Liver (tissue), 9 donors: ENCODE results near the gene RASSF1. TPM values are rescaled to one million over a fixed set of nuclear protein-coding genes. Genes with fewer than 3 reads are reported as not detected.

Source experiments
- DNase-seq: peaks from one replicate; pipeline ENCODE4 v3.0.0-alpha.2; 2017; ENCODE audit warnings: low spot score
- H3K27ac ChIP-seq, 2 donors: one replicate each; pipeline ENCODE4 v1.7.0; 2013; ENCODE audit warnings: inconsistent platforms in 2 of 2, low read length in 2 of 2, control low read depth in 1 of 2, low read depth in 1 of 2, mild to moderate bottlenecking in 1 of 2
- H3K27me3 ChIP-seq, 4 donors: one replicate each; pipeline versions ENCODE4 v1.6.1 to v1.7.0; 2013; ENCODE audit warnings: low read length in 3 of 4, inconsistent platforms in 1 of 4, mild to moderate bottlenecking in 1 of 4, moderate library complexity in 1 of 4; ENCODE audit not compliant: control insufficient read depth in 4 of 4, insufficient read depth in 4 of 4
- H3K36me3 ChIP-seq, 4 donors: one replicate each; pipeline versions ENCODE4 v1.6.1 to v1.7.0; 2013; ENCODE audit warnings: low read length in 3 of 4, mild to moderate bottlenecking in 3 of 4, low read depth in 1 of 4, moderate library complexity in 1 of 4; ENCODE audit not compliant: control insufficient read depth in 4 of 4, insufficient read depth in 3 of 4
- H3K4me1 ChIP-seq, 4 donors: one replicate each; pipeline versions ENCODE4 v1.6.1 to v1.7.0; 2013; ENCODE audit warnings: low read length in 3 of 4, mild to moderate bottlenecking in 3 of 4, moderate library complexity in 1 of 4; ENCODE audit not compliant: control insufficient read depth in 4 of 4, insufficient read depth in 4 of 4
- H3K4me3 ChIP-seq, 3 donors: one replicate each; pipeline versions ENCODE4 v1.6.1 to v1.7.0; 2013; ENCODE audit warnings: low read length in 3 of 3, control low read depth in 1 of 3, low read depth in 1 of 3, mild to moderate bottlenecking in 1 of 3
- H3K9ac ChIP-seq, 2 donors: one replicate each; pipeline ENCODE4 v1.7.0; 2013; ENCODE audit warnings: low read length in 2 of 2, mild to moderate bottlenecking in 2 of 2, moderate library complexity in 2 of 2, control low read depth in 1 of 2, low read depth in 1 of 2
- H3K9me3 ChIP-seq, 4 donors: one replicate each; pipeline versions ENCODE4 v1.6.1 to v1.7.0; 2013; ENCODE audit warnings: low read length in 3 of 4; ENCODE audit not compliant: control insufficient read depth in 4 of 4
- EGR1 ChIP-seq, 2 donors: IDR thresholded peaks; 2 replicates each; pipeline ENCODE4 v1.6.1; 2016 to 2018; ENCODE audit warnings: antibody characterized with exemption in 2 of 2, low read depth in 2 of 2
- FOXA2 ChIP-seq: IDR thresholded peaks from 2 replicates; pipeline ENCODE4 v1.6.1; 2016; ENCODE audit warnings: antibody characterized with exemption
- GABPA ChIP-seq, 2 donors: IDR thresholded peaks in 1 of 2; conservative IDR thresholded peaks in 1 of 2; 2 replicates each; pipeline ENCODE4 v1.6.1; 2016; ENCODE audit warnings: antibody characterized with exemption in 2 of 2, mild to moderate bottlenecking in 1 of 2, moderate library complexity in 1 of 2
- HNF4A ChIP-seq, 2 donors: conservative IDR thresholded peaks; 2 replicates each; pipeline ENCODE4 v1.6.1; 2016; ENCODE audit warnings: antibody characterized with exemption in 2 of 2, mild to moderate bottlenecking in 2 of 2
- HNF4G ChIP-seq: IDR thresholded peaks from 2 replicates; pipeline ENCODE4 v1.6.1; 2016; ENCODE audit warnings: antibody characterized with exemption
- NR2F2 ChIP-seq: IDR thresholded peaks from 2 replicates; pipeline ENCODE4 v1.6.1; 2016; ENCODE audit warnings: antibody characterized with exemption
- REST ChIP-seq: IDR thresholded peaks from 2 replicates; pipeline ENCODE4 v1.6.1; 2016; ENCODE audit warnings: antibody characterized with exemption, mild to moderate bottlenecking
- RXRA ChIP-seq, 2 donors: IDR thresholded peaks; 2 replicates each; pipeline ENCODE4 v1.6.1; 2017 to 2018; ENCODE audit warnings: antibody characterized with exemption in 2 of 2, mild to moderate bottlenecking in 1 of 2
- TAF1 ChIP-seq: conservative IDR thresholded peaks from 2 replicates; pipeline ENCODE4 v1.6.1; 2016; ENCODE audit warnings: antibody characterized with exemption, mild to moderate bottlenecking
- YY1 ChIP-seq: IDR thresholded peaks from 2 replicates; pipeline ENCODE4 v1.6.1; 2016; ENCODE audit warnings: antibody characterized with exemption, mild to moderate bottlenecking
- ZBTB33 ChIP-seq: IDR thresholded peaks from 2 replicates; pipeline ENCODE4 v1.6.1; 2016; ENCODE audit warnings: antibody characterized with exemption
- WGBS: extraction: QIAGEN DNeasy Blood & Tissue Kit; methylation state at CpG from one replicate; pipeline ENCODE4 v1.1.7; 2013; 5-methylcytosine and 5-hydroxymethylcytosine counted together
- polyA plus RNA-seq, 2 donors: library from polyadenylated mRNA; stranded (reverse) in 1 of 2; unstranded in 1 of 2; fragments of 200-250 nt in 1 of 2; fragments of >200 nt in 1 of 2; fragmentation: Nextera tagmentation in 1 of 2; extraction: Ambion mirVana in 1 of 2; gene quantifications; one replicate each; pipeline versions ENCODE4 v1.2.1 to v1.2.3, GENCODE V29; 2013 to 2015
- total RNA-seq, 2 donors: library from RNA; depleted of rRNA; stranded (reverse); fragments of >200 nt; gene quantifications; one replicate each; pipeline ENCODE4 v1.2.3, GENCODE V29; 2014
- TF ChIP-seq, protein P1 (sequence below): fragments of 150-350 bp; IDR thresholded peaks from 2 replicates; pipeline ENCODE4 v1.5.1; 2017; ENCODE audit warnings: improper control_type of control experiment, low read depth, low read length; ENCODE audit not compliant: missing input control
- TF ChIP-seq, protein P2 (sequence below): IDR thresholded peaks from 2 replicates; pipeline ENCODE4 v1.6.1; 2016; ENCODE audit warnings: antibody characterized with exemption
- TF ChIP-seq, protein P3 (sequence below): IDR thresholded peaks from 2 replicates; pipeline ENCODE4 v1.6.1; 2016; ENCODE audit warnings: antibody characterized with exemption
- donor health status: healthy.
- donor health status: healthy.
- donor health status: healthy.
- donor health status: healthy.
- donor health status: healthy.

Gene RASSF1
- total and polyA plus RNA-seq, 4 donors = 6.5 to 13.2 (median 11.2) TPM

GRCh38 chr3:50293079-50293801 is 47.4 kb downstream of the RASSF1 start:
- peak overlapping the region; percentile 75 to 95 for H3K9ac ChIP-seq

GRCh38 chr3:50292159-50293078 is 48.2 kb downstream of the RASSF1 start, which contains the start of gene IFRD2:
Gene IFRD2, minus strand, starts transcription at chr3:50292429. Its CDS starts 155 bp downstream, at chr3:50292274.
- Histone ChIP-seq H3K9ac (peak within 1 kb of the TSS; percentile 75 to 95), H3K27ac (peak within 1 kb of the TSS; percentile 95 to 97), H3K9me3 (no peaks in the 10 kb centered on the region), H3K36me3 (peaks cover 5 to 29% (median 17%) of the 10 kb centered on the region in 4 donors), H3K4me3 (peak within 1 kb of the TSS; percentile 66 to 86 (median 81)), H3K27me3 (no peaks in the 10 kb centered on the region), H3K4me1 (peaks cover 5 to 27% (median 17%) of the 10 kb centered on the region in 4 donors)
- DNase-seq = peak; percentile 94
- 1% methylated on average over 67 of the region's 67 CpGs for WGBS
- TF ChIP-seq TAF1 (no peak), HNF4G (no peak), GABPA (IDR thresholded peaks at IDR 0.05 in 1 of 2, conservative IDR thresholded peaks at IDR 0.05 in 1 of 2) (peak in 1 of 2 donors; percentile 53), FOXA2 (no peak), HNF4A (conservative IDR thresholded peaks at IDR 0.05) (peak in 1 of 2 donors; percentile 36), RXRA (IDR thresholded peaks at IDR 0.05) (peak in 1 of 2 donors; percentile 40), EGR1 (IDR thresholded peaks at IDR 0.05; ENCODE audit: low read depth in 2 of 2) (peak in 1 of 2 donors; percentile 13), YY1 (peak; percentile 95), ZBTB33 (no peak), REST (peak; percentile 78)
- TF ChIP-seq, protein P1, sequence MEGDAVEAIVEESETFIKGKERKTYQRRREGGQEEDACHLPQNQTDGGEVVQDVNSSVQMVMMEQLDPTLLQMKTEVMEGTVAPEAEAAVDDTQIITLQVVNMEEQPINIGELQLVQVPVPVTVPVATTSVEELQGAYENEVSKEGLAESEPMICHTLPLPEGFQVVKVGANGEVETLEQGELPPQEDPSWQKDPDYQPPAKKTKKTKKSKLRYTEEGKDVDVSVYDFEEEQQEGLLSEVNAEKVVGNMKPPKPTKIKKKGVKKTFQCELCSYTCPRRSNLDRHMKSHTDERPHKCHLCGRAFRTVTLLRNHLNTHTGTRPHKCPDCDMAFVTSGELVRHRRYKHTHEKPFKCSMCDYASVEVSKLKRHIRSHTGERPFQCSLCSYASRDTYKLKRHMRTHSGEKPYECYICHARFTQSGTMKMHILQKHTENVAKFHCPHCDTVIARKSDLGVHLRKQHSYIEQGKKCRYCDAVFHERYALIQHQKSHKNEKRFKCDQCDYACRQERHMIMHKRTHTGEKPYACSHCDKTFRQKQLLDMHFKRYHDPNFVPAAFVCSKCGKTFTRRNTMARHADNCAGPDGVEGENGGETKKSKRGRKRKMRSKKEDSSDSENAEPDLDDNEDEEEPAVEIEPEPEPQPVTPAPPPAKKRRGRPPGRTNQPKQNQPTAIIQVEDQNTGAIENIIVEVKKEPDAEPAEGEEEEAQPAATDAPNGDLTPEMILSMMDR = no peak
- TF ChIP-seq, protein P2, sequence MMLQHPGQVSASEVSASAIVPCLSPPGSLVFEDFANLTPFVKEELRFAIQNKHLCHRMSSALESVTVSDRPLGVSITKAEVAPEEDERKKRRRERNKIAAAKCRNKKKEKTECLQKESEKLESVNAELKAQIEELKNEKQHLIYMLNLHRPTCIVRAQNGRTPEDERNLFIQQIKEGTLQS = no peak
- TF ChIP-seq, protein P3, sequence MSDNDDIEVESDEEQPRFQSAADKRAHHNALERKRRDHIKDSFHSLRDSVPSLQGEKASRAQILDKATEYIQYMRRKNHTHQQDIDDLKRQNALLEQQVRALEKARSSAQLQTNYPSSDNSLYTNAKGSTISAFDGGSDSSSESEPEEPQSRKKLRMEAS = peak; percentile 90

More at GRCh38 chr3:50293079-50293801, 47.4 kb downstream of the RASSF1 start:
- Histone ChIP-seq H3K4me1 (peaks cover 5 to 31% (median 20%) of the 10 kb centered on the region in 4 donors), H3K36me3 (peaks cover 4 to 22% (median 9%) of the 10 kb centered on the region in 4 donors), H3K9me3 (no peaks in the 10 kb centered on the region), H3K27ac (peak overlapping the region; percentile 95 to 97), H3K27me3 (no peaks in the 10 kb centered on the region), H3K4me3 (peak overlapping the region in 2 of 3 donors; percentile 22 to 75)
- 84% methylated on average over 12 of the region's 12 CpGs for WGBS
- no peak for DNase-seq
- TF ChIP-seq NR2F2 = no peak
- no peak for TF ChIP-seq FOXA2
- no peak for TF ChIP-seq HNF4G
- TF ChIP-seq, protein P3 = no peak
- TF ChIP-seq ZBTB33 = no peak
